ENCODE data around the gene BICC1. TPM values are rescaled to one million over a fixed set of nuclear protein-coding genes. Genes with fewer than 3 reads are reported as not detected.

Gene BICC1
- total RNA-seq, 1 experiment from 2014 or later: not detected

GRCh38 chr10:58642283-58642682, 129.6 kb downstream of the BICC1 start:
- Histone ChIP-seq H3K27ac (ENCODE audit: low read depth, low read length) (no peak overlapping the region), H2AFZ (ENCODE audit: low read depth, low read length, poor library complexity, severe bottlenecking) (no peak overlapping the region)
- RAD21 ChIA-PET (ENCODE audit: low non-redundant PET in 1 of 2, low total read pairs in 2 of 2, uncharacterized antibody in 2 of 2, unreplicated experiment in 2 of 2): no interaction called here

More at GRCh38 chr10:58642283-58642682, 129.6 kb downstream of the BICC1 start:
- H3K9me2 ChIP-seq (ENCODE audit: insufficient read depth): no peaks in the 10 kb centered on the region
- H3K9ac ChIP-seq (ENCODE audit: low read length): no peak overlapping the region
- H3K4me3 ChIP-seq (replicated peaks in 1 of 2; ENCODE audit: low read depth in 1 of 2, low read length in 2 of 2): no peak overlapping the region
- no TSS peak for BruUV-seq (replicated peaks)
- ChIA-PET POLR2A (no interaction called here), CTCF (interaction anchor here (1.7 to 2.2 kb wide), 2 partner anchors 111 to 228 kb away, joined by 5 to 21 read pairs; no protein-coding TSS in a partner anchor)
- no peak overlapping the region for H3K4me2 ChIP-seq (ENCODE audit: low read length)
- H3K9me3 ChIP-seq (ENCODE audit: control insufficient read depth in 1 of 2, insufficient read depth in 1 of 2, low read depth in 1 of 2, low read length in 2 of 2): no peaks in the 10 kb centered on the region
- H3K36me3 ChIP-seq (ENCODE audit: control insufficient read depth in 1 of 2, insufficient read depth in 2 of 2, low read length in 2 of 2): no peaks in the 10 kb centered on the region
- H3K4me1 ChIP-seq (ENCODE audit: control insufficient read depth in 1 of 2, insufficient read depth in 2 of 2, low read length in 2 of 2): no peaks in the 10 kb centered on the region
- TF ChIP-seq POLR2AphosphoS5 (IDR thresholded peaks at IDR 0.05; ENCODE audit: low read depth, low read length) (no peak), CTCF (IDR thresholded peaks at IDR 0.05 in 2 of 3, conservative IDR thresholded peaks at IDR 0.05 in 1 of 3; ENCODE audit: borderline replicate concordance in 1 of 3, insufficient read depth in 1 of 3, low read depth in 2 of 3, low read length in 2 of 3) (no peak), SIN3A (IDR thresholded peaks at IDR 0.05; ENCODE audit: low read depth) (no peak), SP1 (IDR thresholded peaks at IDR 0.05; ENCODE audit: low read depth) (no peak), EZH2phosphoT487 (IDR thresholded peaks at IDR 0.05; ENCODE audit: borderline replicate concordance) (no peak), REST (IDR thresholded peaks at IDR 0.05; ENCODE audit: low read depth) (no peak), EZH2 (IDR thresholded peaks at IDR 0.05) (no peak), YY1 (IDR thresholded peaks at IDR 0.05; ENCODE audit: extremely low read depth, insufficient replicate concordance, low read depth, low read length) (no peak), CEBPB (IDR thresholded peaks at IDR 0.05; ENCODE audit: low read depth) (no peak), JUND (IDR thresholded peaks at IDR 0.05) (no peak), ZNF274 (IDR thresholded peaks at IDR 0.05; ENCODE audit: low read depth, low read length) (no peak), POLR2A (IDR thresholded peaks at IDR 0.05; ENCODE audit: borderline replicate concordance, extremely low read depth, insufficient read depth, insufficient read length) (no peak), SRF (IDR thresholded peaks at IDR 0.05; ENCODE audit: low read depth) (no peak), TCF7L2 (IDR thresholded peaks at IDR 0.05; ENCODE audit: borderline replicate concordance, extremely low read depth, insufficient read depth, insufficient read length) (no peak), EGR1 (IDR thresholded peaks at IDR 0.05; ENCODE audit: low read depth) (no peak), ATF3 (IDR thresholded peaks at IDR 0.05) (no peak), ELF1 (IDR thresholded peaks at IDR 0.05; ENCODE audit: borderline replicate concordance, low read depth) (no peak)
- H3K79me2 ChIP-seq (ENCODE audit: insufficient read depth, low read length): no peaks in the 10 kb centered on the region
- DNase-seq (ENCODE audit: low read depth, low spot score) (no peak), ATAC-seq (no peak)
- H4K20me1 ChIP-seq (ENCODE audit: insufficient read depth): no peaks in the 10 kb centered on the region
- intact Hi-C loops (cut with micrococcal nuclease): no loop called here
- H3K27me3 ChIP-seq (ENCODE audit: insufficient read depth, low read length): peaks cover 19% of the 10 kb centered on the region; the same call in 1 of the 2 replicates
